Hepatocyte (in vitro differentiated cells): ENCODE results near the gene AFAP1.

Experiments used
- EZH2 ChIP-seq: fragments of 200-600 bp; sonication (generic); IDR thresholded peaks from 2 replicates; pipeline ENCODE4 v1.6.1; 2016; ENCODE audit warnings: antibody characterized with exemption, mild to moderate bottlenecking, borderline replicate concordance
- EZH2phosphoT487 ChIP-seq: fragments of 200-600 bp; sonication (generic); IDR thresholded peaks from one replicate; pipeline ENCODE4 v1.6.1; 2018; ENCODE audit warnings: antibody characterized with exemption, mild to moderate bottlenecking, low read depth, moderate library complexity; ENCODE audit not compliant: unreplicated experiment, severe bottlenecking
- TF ChIP-seq, protein P1 (sequence below): fragments of 200-600 bp; sonication (generic); IDR thresholded peaks from 2 replicates; pipeline ENCODE4 v1.5.1; 2016; ENCODE audit warnings: antibody characterized with exemption, mild to moderate bottlenecking; ENCODE audit not compliant: poor library complexity

DNA sequence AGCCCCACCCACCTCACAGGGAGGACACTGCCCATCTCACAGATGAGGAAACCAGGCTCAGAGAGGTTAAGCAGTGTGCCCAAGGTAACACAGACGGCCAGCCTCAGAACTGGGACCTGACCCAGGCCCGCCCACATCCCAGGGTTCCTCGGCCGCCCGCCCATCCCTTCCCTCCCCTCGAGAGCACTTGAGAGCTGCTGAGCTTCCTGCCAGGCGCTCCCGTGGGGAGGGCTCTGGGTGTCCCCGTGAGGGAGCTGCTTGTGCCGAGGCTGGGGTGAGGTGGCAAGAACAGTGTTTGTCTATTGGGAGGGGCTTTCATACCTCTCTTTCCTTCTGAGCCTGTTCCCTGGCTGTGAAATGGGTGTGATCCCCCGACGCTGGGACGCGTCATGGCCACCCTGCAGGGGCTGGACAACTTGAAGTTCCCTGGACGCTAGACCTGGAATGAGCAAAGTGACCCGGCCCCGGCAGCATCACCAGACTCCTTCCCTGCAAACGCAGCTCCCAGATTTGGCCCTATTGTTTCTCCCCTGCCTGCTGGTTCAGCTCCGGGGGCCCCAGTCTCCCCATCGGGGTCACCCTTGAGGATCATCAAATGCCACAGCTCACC, 204.9 kb downstream of the AFAP1 start:
- TF ChIP-seq, protein P1, sequence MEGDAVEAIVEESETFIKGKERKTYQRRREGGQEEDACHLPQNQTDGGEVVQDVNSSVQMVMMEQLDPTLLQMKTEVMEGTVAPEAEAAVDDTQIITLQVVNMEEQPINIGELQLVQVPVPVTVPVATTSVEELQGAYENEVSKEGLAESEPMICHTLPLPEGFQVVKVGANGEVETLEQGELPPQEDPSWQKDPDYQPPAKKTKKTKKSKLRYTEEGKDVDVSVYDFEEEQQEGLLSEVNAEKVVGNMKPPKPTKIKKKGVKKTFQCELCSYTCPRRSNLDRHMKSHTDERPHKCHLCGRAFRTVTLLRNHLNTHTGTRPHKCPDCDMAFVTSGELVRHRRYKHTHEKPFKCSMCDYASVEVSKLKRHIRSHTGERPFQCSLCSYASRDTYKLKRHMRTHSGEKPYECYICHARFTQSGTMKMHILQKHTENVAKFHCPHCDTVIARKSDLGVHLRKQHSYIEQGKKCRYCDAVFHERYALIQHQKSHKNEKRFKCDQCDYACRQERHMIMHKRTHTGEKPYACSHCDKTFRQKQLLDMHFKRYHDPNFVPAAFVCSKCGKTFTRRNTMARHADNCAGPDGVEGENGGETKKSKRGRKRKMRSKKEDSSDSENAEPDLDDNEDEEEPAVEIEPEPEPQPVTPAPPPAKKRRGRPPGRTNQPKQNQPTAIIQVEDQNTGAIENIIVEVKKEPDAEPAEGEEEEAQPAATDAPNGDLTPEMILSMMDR: no peak
- TF ChIP-seq EZH2phosphoT487 (no peak), EZH2 (no peak)
